Sigmoid colon (tissue), 4 donors: ENCODE data around the gene MTOR.

Source experiments
- CTCF ChIP-seq, 4 experiments: fragments of 450-650 bp in 3 of 4; fragments of 200-600 bp in 1 of 4; IDR thresholded peaks; one replicate each; pipeline ENCODE4 v1.5.1; 2016 to 2019; ENCODE audit warnings: antibody characterized with exemption in 4 of 4, mild to moderate bottlenecking in 3 of 4, moderate library complexity in 2 of 4
- EP300 ChIP-seq, 4 donors: sonication (generic); formaldehyde crosslinking; IDR thresholded peaks; one replicate each; pipeline ENCODE4 v1.6.1; 2017; ENCODE audit warnings: antibody characterized with exemption in 4 of 4
- POLR2A ChIP-seq, 2 donors: fragments of 450-650 bp; IDR thresholded peaks; one replicate each; pipeline ENCODE4 v1.6.1; 2016; ENCODE audit warnings: antibody characterized with exemption in 2 of 2, mild to moderate bottlenecking in 2 of 2, moderate library complexity in 2 of 2
- POLR2AphosphoS5 ChIP-seq, 4 donors: sonication (generic); formaldehyde crosslinking; IDR thresholded peaks; one replicate each; pipeline ENCODE4 v1.6.1; 2017; ENCODE audit warnings: antibody characterized with exemption in 4 of 4

GRCh38 chr1:11215381-11216005 lies 46.9 kb downstream of the MTOR start:
- TF ChIP-seq POLR2A (IDR thresholded peaks at IDR 0.05) (no peak), CTCF (IDR thresholded peaks at IDR 0.05) (no peak), EP300 (IDR thresholded peaks at IDR 0.05) (no peak), POLR2AphosphoS5 (IDR thresholded peaks at IDR 0.05) (no peak)
